Vagina (tissue), 2 donors: ENCODE data around the gene NLRP4. TPM values are rescaled to one million over a fixed set of nuclear protein-coding genes. Genes with fewer than 3 reads are reported as not detected.

Experiments used
- DNase-seq, 2 donors: peaks; one replicate each; pipeline ENCODE4 v3.0.0-alpha.2; 2017; ENCODE audit errors: extremely low spot score in 2 of 2
- H3K27ac ChIP-seq: fragments of 200-600 bp; sonication (generic); one replicate; pipeline ENCODE4 v1.5.1; 2019
- H3K27me3 ChIP-seq: fragments of 200-600 bp; sonication (generic); one replicate; pipeline ENCODE4 v1.5.1; 2019
- H3K36me3 ChIP-seq, 2 donors: fragments of 200-600 bp; sonication (generic); one replicate each; pipeline ENCODE4 v1.5.1; 2017 to 2019
- H3K4me1 ChIP-seq: fragments of 200-600 bp; sonication (generic); one replicate; pipeline ENCODE4 v1.5.1; 2019
- H3K4me3 ChIP-seq, 2 donors: fragments of 200-600 bp; sonication (generic); 1 replicate in 1 of 2; 2 replicates in 1 of 2; pipeline ENCODE4 v1.5.1; 2016 to 2019
- H3K9me3 ChIP-seq: fragments of 200-600 bp; sonication (generic); one replicate; pipeline ENCODE4 v1.5.1; 2019
- CTCF ChIP-seq, 3 experiments: fragments of 450-650 bp in 2 of 3; fragments of 200-600 bp in 1 of 3; sonication (generic) in 1 of 3; IDR thresholded peaks; one replicate each; pipeline ENCODE4 v1.5.1; 2017 to 2019; ENCODE audit warnings: antibody characterized with exemption in 3 of 3, mild to moderate bottlenecking in 2 of 3, moderate library complexity in 2 of 3
- POLR2A ChIP-seq, 2 donors: fragments of 450-650 bp; IDR thresholded peaks; one replicate each; pipeline ENCODE4 v1.6.1; 2017; ENCODE audit warnings: antibody characterized with exemption in 2 of 2, mild to moderate bottlenecking in 2 of 2, moderate library complexity in 2 of 2
- POLR2AphosphoS5 ChIP-seq, 2 donors: sonication (generic); formaldehyde crosslinking; IDR thresholded peaks; one replicate each; pipeline ENCODE4 v1.9.0; 2017; ENCODE audit warnings: antibody characterized with exemption in 2 of 2, mild to moderate bottlenecking in 2 of 2, low read depth in 1 of 2; ENCODE audit not compliant: insufficient read depth in 1 of 2
- intact Hi-C: fragments of 100-400 bp; cut with DNase I; formaldehyde crosslinking; loops from one replicate; pipeline ENCODE4 v1.15.1; 2023
- total RNA-seq: library from RNA; depleted of rRNA; stranded (reverse); fragments of >200 nt; gene quantifications from one replicate; pipeline ENCODE4 v1.2.3, GENCODE V29; 2016

NLRP4 gene
- total RNA-seq, 1 donor from 2014 or later, result not detected

GRCh38 chr19:55857974-55858373, 21.6 kb downstream of the NLRP4 start:
- DNase-seq, result no peak
- Histone ChIP-seq H3K36me3 (no peaks in the 10 kb centered on the region), H3K27me3 (no peaks in the 10 kb centered on the region), H3K4me1 (no peaks in the 10 kb centered on the region), H3K4me3 (no peak overlapping the region), H3K27ac (no peak overlapping the region), H3K9me3 (no peaks in the 10 kb centered on the region)
- no peak for TF ChIP-seq POLR2A (IDR thresholded peaks at IDR 0.05)
- TF ChIP-seq CTCF (IDR thresholded peaks at IDR 0.05), result no peak
- no peak for TF ChIP-seq POLR2AphosphoS5 (IDR thresholded peaks at IDR 0.05; ENCODE audit: insufficient read depth in 1 of 2, low read depth in 1 of 2)
- intact Hi-C loops, result no loop called here

GRCh38 chr19:55858401-55858800, 22.1 kb downstream of the NLRP4 start:
- Histone ChIP-seq H3K9me3 (no peaks in the 10 kb centered on the region), H3K27ac (no peak overlapping the region), H3K4me3 (no peak overlapping the region), H3K36me3 (no peaks in the 10 kb centered on the region), H3K27me3 (no peaks in the 10 kb centered on the region), H3K4me1 (no peaks in the 10 kb centered on the region)
- no peak for TF ChIP-seq POLR2AphosphoS5 (IDR thresholded peaks at IDR 0.05; ENCODE audit: insufficient read depth in 1 of 2, low read depth in 1 of 2)
- no peak for TF ChIP-seq CTCF (IDR thresholded peaks at IDR 0.05)
- no peak for TF ChIP-seq POLR2A (IDR thresholded peaks at IDR 0.05)
- intact Hi-C loops, result no loop called here
- no peak for DNase-seq

- Histone ChIP-seq H3K27me3 (no peaks in the 10 kb centered on the region), H3K27ac (no peak overlapping the region), H3K36me3 (no peaks in the 10 kb centered on the region), H3K4me1 (no peaks in the 10 kb centered on the region), H3K4me3 (no peak overlapping the region), H3K9me3 (no peaks in the 10 kb centered on the region)
- no peak for DNase-seq
- TF ChIP-seq POLR2AphosphoS5 (IDR thresholded peaks at IDR 0.05; ENCODE audit: insufficient read depth in 1 of 2, low read depth in 1 of 2) (no peak), CTCF (IDR thresholded peaks at IDR 0.05) (no peak), POLR2A (IDR thresholded peaks at IDR 0.05) (no peak)
- intact Hi-C loops, result no loop called here
Observed at GRCh38 chr19:55858969-55859368, 22.6 kb downstream of the NLRP4 start.

GRCh38 chr19:55866521-55866920, 30.2 kb downstream of the NLRP4 start:
- TF ChIP-seq POLR2AphosphoS5 (IDR thresholded peaks at IDR 0.05; ENCODE audit: insufficient read depth in 1 of 2, low read depth in 1 of 2) (no peak), CTCF (IDR thresholded peaks at IDR 0.05) (no peak), POLR2A (IDR thresholded peaks at IDR 0.05) (no peak)
- H3K4me1 ChIP-seq, result no peaks in the 10 kb centered on the region

GRCh38 chr19:55867101-55867500, 30.8 kb downstream of the NLRP4 start:
- TF ChIP-seq POLR2A (IDR thresholded peaks at IDR 0.05), result no peak
- no peak for TF ChIP-seq POLR2AphosphoS5 (IDR thresholded peaks at IDR 0.05; ENCODE audit: insufficient read depth in 1 of 2, low read depth in 1 of 2)
- TF ChIP-seq CTCF (IDR thresholded peaks at IDR 0.05), result no peak
- Histone ChIP-seq H3K4me1 (no peaks in the 10 kb centered on the region), H3K36me3 (no peaks in the 10 kb centered on the region), H3K4me3 (no peak overlapping the region), H3K27me3 (no peaks in the 10 kb centered on the region), H3K9me3 (no peaks in the 10 kb centered on the region), H3K27ac (no peak overlapping the region)
- intact Hi-C loops, result no loop called here
- DNase-seq, result no peak

More at GRCh38 chr19:55866521-55866920, 30.2 kb downstream of the NLRP4 start:
- Histone ChIP-seq H3K36me3 (no peaks in the 10 kb centered on the region), H3K27me3 (no peaks in the 10 kb centered on the region), H3K9me3 (no peaks in the 10 kb centered on the region), H3K4me3 (no peak overlapping the region), H3K27ac (no peak overlapping the region)
- no peak for DNase-seq
- intact Hi-C loops, result no loop called here
